GM19240 (cell line): ENCODE results near the gene MYLIP.
"Not testable (repeated sequence)": the region's sequence is repeated elsewhere in the genome, so short reads cannot be mapped to it uniquely, and the experiment has no call there.

Experiments
- DNase-seq: peaks from one replicate; pipeline ENCODE4 v3.0.0; 2011; ENCODE audit warnings: low spot score; ENCODE audit not compliant: insufficient read length

The MYLIP gene

DNA sequence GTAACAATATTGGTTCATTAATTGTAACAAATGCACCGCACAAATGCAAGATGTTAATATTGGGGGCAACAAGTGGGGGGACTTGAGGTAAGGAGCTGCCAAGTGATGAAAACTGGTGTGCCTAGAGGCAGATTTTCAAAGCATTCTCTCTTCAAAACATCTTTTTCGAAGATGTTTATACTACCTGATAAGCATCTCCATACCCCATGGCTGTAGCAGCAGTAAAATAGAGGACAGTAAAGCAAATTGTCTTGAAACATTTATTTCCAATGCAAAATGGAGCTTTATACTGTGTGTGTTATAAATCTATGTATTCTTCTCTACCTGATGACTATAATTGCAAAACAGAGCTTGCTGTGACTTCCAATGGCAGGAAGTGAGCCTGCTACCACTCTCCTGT, 42.5 kb downstream of the MYLIP start:
- no peak for DNase-seq

DNA sequence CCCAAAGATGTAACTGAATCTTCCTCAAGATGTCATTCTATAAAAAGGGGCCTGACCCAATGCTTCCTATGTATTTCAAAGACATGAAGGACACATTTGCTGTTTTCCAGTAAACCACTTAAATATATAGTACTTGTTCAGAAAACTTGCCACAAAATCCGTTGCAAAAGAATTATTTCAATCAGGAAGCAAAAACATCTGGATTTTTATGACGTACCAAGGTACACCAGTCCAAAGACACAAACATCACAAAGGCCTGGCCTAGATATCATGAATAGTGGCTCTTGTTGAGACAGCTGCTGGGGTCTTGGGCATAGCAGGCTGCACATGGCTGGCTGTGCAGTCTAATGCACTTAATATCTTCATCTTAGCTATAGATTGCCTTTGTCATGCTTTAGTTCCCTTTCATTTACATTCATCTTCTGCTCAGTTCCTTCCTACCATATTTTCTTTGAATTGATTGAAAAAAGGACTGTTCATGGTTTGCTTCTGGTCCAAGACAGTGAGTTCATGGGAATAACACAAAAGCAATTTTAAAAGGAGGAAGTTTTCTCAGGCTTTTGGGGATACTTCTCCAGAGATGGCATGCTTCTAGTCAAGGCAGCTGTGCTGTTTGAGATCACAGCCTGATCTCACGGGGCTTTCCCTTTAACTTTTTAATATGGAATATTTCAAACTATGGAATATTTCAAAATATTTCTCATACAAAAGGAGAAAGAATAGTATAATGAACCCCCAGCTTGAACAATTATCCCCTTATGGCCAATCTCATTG, 44.5 kb downstream of the MYLIP start:
- no peak for DNase-seq

DNA sequence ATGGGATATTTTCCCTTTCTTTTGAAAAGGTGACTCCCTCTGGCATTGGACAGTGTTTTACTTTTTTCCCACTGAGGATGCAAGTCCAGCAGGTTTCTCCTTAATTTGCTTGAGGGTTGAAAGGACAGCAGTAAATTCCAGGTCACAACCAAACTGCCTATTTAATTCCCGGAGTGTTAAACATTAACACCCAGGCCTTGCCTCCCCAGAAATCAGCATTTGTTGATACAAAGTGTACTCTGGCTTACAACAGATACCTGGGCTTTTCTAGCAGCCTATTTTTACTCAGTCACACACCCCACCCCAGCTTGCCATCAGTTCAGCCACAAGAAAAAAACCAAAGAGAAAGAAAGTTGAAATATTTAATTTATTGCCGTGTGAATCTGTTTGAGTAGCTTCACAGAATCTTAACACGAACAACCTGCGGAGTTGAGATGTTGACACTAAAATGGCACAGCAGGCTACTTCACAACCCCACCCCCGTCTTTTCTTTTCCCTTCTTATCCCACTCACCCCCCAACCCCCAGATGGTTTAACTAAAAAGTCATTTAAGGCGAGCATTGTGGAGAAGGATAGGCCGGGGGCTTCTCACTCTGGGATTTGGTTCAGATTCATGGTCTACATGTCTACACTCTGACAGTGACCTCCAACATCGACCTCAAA, 45.7 kb downstream of the MYLIP start:
- no peak for DNase-seq

DNA sequence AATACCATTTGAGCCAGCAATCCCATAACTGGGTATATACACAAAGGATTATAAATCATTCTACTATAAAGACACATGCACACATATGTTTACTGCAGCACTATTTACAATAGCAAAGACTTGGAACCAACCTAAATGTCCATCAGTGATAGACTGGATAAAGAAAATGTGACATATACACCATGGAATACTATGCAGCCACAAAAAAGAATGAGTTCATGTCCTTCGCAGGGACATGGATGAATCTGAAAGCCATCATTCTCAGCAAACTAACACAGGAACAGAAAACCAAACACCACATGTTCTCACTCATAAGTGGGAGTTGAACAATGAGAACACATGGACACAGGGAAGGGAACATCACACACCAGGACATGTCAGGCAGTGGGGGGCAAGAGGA, 47.7 kb downstream of the MYLIP start:
- not testable (repeated sequence) for DNase-seq

DNA sequence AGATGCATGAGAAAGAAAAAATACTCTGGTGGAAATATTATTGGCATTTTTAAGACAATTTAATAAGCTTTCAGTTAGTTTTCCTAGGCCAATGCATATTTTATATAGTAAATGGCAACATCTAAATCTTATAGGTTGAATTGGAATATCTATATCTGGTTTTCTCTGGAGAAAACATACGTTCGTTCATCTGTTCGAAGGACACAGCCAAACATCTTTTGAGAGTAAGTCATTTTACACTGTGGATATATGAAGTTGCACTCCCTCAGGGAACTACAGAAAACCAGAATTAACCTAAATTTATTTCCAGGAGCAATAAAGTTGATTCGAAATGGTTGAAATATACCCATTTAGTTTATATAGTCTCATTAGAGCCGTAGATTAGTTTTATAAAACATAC, 49.0 kb downstream of the MYLIP start:
- DNase-seq, result no peak

DNA sequence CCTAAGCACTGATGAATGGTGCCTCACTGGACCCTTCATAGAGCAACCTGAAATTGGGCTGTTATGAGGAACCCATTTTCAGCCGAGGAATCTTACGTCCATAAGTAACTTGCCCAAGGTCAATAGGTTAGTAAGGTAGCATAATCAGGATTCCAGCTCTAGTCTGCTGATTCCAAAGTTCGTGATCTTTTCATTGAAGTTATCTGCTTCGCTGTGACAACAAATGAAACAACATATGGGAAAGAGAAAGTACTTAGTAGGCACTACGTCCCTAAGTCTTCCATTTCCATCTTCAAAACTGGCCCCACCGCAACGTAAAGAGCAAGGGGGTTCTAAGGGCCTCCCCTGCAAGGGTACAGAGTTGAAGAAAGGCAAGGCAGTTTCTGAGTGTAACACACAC, 49.5 kb downstream of the MYLIP start:
- no peak for DNase-seq

DNA sequence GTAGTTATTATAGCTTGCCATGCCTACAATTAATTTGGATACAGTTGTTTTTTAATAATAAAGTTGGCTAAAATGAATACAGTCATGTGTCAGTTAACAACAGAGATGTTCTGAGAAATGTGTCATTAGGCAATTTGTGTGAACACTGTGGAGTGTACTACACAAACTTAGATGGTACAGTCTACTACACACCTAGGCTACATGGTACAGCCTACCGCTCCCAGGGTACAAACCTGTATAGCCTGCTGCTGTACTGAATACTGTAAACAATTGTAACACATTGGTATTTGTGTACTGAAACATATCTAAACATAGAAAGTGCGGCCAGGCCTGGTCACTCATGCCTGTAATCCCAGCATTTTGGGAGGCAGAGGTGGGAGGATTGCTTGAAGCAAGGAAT, 50.2 kb downstream of the MYLIP start:
- DNase-seq, result no peak

DNA sequence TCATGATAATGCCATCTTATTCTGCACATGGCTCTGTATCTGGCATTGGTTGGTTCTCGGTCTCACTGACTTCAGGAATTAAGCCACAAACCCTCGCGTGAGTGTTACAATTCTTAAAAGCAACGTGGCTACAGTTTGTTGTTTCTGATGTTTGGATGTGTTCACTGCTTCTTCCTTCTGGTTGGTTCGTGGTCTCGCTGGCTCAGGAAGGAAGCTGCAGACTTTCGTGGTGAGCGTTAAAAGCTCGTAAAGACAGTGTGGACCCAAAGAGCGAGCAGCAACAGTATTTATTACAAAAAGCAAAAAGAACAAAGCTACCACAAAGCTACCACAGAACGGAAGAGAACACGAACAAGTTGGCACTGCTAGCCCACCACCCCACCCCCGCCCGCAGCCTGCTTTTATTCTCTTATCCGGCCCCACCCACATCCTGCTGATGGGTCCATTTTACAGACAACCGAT, 51.1 kb downstream of the MYLIP start:
- DNase-seq, result no peak

DNA sequence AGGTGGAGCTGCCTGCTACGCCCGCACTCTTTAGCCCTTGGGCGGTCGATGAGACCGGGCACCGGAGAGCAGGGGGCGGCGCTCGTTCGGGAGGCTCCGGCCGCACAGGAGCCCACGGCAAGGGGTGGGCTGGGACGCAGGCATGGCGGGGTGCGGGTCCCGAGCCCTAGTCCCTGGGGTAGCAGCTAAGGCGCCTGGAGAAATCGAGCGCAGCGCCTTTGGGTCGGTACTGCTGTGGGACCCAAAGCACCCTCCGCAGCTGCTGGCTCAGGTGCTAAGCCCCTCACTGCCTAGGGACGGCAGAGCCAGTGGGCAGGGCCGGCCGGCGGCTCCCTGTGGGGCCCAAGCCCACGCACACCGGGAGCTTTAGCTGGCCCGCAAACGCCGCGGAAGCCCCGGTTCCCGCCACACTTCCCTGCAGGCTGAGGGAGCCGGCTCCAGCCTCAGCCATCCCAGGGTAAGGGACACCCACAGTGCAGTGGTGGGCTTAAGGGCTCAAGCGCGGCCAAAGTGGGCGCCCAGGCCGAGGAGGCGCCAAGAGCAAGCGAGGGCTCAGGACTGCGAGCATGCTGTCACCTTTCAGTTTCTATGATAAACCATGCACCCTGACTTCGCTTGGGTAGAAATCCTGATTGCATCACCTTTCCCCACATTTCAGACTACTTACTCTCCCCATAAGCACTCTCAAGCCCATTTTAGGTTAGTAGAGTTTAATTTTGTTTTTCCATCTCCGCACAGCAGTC, 52.0 kb downstream of the MYLIP start:
- DNase-seq, result no peak

DNA sequence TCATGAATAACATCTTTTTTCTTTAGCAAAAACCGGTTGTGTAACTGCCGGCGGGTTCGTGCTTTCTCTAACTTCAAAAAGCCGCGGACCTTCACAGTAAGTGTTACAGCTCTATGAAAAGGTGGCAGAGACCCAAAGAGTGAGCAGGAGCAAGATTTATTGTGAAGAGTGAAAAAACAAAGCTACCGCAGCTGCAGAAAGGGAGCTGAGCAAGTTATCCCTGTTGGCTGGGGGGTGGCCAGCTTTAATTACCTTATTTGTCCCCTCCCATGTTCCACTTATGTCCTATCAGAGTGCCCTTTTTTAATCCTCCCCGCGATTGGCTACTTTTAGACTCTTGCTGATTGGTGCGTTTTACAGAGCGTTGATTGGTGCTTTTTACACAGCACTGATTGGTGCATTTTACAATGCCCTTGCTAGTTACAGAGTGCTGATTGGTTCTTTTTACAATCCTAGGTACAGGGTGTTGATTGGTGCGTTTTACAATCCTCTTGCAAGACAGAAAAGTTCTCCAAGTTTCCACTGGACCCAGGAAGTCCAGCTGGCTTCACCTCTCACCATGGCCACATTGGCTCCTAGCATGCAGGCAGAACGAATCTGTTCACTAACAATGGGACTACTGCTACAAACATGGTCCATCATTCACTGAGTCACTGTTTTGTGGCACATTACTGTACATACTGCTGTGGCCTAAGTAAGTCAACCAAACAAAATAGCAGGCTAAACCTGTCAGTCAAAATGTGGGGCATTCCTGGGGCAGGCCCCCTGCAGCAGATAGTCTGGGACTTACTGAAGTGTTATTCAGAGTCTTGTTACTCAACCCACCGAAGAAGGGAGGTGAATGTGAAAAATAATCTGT, 52.8 kb downstream of the MYLIP start:
- no peak for DNase-seq

DNA sequence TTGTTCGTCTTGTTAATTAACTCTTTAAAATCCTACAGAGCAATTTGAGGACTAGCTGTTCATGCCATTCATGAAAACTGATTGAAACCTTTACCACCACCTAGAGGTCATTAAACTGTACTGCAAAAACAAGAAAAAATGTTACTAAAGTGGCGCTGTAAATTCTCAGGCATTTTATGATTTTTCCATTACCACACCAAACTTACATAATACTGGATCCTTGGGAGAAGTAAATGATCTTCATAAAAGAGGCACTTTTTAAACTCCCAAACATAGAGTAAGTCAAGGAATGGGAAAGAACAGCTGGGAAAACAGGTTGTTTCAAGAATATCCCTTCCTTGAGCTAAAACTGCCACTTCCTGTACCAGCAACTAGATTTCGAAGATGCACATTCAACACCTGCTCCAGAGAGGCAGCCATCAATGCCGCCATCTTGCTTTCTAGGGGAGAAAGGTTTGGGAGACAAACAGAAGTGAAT, 54.3 kb downstream of the MYLIP start:
- DNase-seq, result no peak

DNA sequence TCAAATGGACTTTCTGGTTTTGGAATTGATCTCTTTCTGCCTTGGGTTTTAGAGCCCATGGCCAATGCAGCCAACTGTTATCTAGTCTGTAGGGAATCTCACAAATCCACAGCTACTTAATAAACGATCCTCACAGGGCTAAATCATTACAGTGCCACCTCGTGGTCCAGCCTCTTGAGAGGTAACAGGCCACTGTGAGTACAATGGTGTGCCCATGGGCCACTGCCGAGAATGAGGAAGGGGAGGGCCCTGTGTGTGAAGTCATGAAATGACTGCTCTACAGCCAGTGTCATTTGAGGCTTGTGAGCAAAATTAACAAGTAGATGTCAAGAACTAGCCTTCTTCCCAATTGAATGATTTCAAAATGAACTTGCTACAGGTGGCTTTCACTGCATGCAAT, 55.2 kb downstream of the MYLIP start:
- peak; percentile 21 for DNase-seq

DNA sequence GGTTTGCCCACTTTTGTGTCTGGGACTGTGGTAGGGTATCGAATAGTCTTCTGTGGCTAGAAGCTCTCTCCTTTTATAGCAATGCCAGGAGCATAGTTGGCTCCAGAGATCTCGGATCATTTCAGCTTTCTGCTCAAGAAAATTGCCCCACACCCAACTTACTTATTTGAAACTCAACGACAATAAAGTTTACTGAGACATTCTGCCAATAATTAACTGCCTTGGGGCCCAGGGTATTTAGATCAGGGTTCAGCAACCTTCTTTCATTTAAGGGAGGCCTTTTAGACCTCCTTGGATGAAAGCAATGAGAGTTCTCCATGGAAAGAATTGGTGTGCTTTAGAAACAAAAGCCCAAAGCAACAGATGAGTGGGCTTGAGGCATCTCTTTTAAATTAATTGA, 55.7 kb downstream of the MYLIP start:
- DNase-seq, result no peak

DNA sequence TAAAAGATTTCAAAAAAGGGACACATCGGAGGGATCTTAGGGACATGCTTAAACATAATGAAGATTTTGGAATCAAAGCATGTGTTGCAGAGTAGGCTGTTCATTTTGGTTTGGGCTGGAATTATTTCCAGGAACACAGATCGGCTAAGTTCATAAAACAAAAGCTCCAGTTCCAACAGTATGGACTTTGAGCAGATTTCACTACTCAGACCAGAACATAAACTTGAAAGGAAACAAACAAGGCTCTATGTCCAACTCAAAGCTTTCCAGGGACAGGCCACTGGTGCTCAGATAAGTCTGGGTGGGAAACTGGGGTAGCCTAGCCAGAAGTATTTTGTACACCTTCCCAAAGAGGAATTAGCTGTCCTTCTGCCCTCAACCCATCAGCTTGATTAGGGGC, 58.3 kb downstream of the MYLIP start:
- no peak for DNase-seq

DNA sequence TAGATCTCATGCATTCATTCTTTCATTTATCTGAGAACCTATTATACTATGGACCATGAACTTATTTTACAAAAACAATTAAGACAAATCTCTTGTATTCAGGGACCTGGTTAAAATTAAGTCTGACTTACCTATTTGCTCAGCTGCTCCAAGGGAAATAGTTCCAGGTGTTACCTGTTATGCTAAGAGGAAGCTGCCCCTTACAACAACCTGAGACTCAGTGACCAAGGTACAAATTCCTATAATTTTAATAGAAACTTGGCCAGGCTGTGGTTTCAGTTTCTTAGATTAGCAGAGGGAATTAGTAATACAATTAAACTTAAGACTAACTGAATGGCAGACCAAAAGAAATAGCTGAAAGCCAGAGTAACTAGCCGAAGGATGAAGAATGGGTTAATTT, 61.3 kb downstream of the MYLIP start:
- DNase-seq, result no peak

DNA sequence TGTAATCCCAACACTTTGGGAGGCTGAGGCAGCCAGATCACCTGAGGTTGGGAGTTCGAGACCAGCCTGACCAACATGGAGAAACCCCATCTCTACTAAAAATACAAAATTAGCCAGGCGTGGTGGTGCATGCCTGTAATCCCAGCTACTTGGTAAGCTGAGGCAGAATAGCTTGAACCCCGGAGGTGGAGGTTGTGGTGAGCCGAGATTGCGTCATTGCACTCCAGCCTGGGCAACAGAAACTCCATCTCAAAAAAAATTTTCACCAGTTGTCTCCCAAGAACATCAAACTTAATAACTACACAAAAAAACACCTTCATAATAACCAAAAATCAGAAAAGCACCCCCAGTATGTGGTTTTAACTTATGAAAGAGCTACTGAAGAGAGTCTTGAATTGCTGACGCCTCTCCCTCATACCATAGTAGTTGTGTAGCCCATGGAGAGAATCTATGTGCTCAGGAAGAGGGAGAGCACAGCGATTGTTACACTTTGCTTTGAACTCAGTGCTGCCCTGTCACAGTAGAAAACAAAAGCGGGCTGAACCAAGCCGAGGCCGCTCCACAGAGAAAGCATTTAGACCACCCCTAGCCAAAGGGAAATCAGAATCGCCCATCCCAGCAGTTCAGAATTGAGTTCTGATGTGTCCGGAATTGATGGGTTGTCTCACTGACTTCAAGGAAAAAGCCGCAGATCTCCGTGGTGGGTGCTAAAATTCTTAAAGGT, 67.5 kb downstream of the MYLIP start:
- DNase-seq, result no peak

DNA sequence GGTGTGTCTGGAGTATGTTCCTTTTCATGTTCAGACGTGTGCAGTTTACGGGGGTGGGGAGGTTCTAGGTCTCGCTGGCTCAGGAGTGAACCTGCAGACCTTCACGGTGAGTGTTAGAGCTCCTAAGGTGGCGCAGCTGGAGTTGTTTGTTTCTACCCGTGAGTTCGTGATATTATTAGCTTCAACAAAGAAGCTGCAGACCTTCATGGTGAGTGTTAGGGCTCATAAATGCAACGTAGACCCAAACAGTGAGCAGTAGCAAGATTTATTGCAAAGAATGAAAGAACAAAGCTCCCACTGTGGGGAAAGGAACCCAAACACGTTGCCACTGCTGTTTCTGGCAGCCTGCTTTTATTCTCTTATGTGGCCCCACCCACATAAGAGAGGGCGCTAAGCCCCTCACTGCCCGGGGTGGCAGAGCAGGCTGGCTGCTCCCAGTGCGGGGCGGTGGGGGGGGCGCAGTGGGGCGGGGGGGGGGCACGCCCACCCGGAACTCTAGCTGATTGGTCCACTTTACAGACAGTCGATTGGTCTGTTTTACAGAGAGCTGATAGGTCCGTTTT, 68.2 kb downstream of the MYLIP start:
- DNase-seq, result no peak
